IPS DF 4.7 (cell line): Measurements from ENCODE around the gene STARD6.
"Not testable (repeated sequence)": the region's sequence is repeated elsewhere in the genome, so short reads cannot be mapped to it uniquely, and the experiment has no call there.

Experiments
- DNase-seq: peaks from one replicate; pipeline ENCODE4 v3.0.0-alpha.2; 2013; ENCODE audit warnings: low spot score; ENCODE audit errors: extremely low read depth

STARD6 gene

DNA sequence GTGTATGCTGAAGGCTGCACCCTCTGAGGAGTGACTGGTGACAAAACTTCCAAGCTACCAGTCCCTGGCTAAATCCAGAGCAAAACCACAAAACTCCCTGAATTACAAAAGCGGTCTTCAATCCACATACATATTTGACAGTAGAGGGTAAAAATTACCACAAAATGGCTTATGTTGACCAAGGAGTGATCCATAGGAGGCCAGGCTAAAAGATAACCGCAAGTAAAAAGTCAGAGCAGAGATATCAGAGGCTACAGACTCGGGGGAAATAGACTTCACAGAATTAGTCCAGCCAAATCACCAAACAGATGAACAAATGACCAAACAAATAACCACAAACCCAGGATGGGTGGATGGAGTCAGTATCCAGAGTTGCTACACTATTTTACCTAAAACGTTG, 19.4 kb downstream of the STARD6 start:
- no peak for DNase-seq

DNA sequence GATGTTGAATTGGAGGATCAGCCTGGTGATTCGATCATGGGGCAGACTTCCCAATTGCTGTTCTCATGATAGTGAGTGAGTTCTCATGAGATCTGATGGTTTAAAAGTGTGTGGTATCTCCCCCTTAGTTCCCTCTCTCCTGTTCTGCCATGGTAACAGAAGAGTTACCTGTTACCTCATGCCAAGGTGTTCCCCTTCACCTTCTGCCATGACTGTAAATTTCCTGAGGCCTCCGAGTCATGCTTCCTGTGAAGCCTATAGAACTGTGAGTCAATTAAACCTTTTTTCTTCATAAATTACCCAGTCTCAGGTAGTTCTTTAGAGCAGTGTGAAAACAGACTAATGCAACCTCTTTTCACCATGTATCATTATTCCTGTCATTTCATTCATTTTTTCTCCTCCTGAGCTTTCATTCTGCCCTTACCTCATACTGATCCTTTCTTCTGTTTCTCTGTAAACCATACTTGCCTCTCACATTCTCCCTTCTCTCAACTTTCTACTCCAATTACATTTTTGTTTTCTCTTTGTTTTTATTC, 22.0 kb downstream of the STARD6 start:
- DNase-seq: no peak

DNA sequence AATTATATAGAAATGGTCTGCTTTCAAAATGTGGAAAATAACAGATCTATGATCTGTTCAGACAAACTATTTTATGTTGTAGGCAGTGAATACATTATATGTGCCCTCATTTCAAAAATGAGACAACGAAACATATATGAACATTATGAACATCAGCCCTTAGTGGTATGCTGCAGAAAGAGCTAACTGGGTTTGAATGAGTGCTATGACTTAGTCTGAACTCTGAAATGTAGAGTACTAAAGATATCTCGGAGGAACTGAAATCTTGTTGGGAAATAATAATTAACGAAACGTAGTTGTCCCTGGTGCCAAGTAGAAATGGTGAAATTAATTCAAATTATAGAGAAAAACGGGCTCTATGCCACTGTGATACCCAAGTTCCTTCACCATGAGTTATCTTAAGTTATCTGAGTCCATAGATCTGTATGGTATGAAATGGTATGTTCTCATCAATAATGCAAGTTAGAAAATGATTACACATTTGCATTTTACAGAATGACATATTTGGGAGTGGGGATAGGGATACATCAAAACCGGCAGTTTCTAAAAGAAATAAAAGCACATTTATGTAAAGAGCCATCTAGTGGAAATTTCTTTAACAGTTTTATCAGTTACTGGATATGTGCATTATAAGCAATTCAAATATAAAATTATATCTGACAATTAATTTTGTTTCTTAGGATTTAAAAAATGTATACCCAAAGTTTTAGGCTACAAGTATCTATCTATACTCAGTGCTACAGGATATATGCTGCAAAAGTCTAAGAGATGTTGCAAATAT, 26.7 kb downstream of the STARD6 start:
- DNase-seq: no peak

DNA sequence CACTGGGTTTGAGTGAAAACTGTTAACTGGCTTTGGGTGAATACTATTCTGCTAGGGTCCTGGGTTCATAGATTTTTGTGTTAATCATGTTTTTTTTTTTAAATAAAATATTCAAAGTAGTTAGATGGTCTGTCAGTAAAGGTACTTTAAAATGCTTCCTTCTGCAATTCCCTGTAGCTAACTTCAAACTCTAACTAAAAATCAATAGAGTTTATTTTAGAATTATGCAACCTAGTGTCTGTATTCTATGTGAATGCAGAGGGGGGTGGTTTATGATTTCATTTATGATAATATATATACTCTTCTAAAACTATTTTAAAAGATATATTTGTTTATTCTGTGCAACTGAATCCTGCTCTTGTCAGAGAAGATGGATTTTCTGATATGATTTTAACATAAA, 27.9 kb downstream of the STARD6 start:
- DNase-seq: no peak

DNA sequence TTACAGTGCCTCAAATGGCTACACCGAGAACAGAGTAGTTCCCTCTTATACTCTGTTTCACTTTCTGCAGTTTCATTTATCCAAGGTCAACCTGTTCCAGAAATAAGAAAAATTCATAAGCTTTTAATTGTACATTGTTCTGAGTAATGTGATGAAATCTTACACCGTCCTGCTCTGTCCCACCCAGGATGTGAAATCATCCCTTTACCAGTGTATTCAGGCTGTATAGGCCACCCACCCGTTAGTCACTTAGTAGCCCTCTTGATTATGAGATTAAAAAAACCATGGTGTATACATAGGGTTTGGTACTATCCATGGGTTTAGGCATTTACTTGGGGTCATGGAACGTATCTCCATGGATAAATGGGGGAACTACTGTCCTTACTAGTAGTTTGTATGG, 29.8 kb downstream of the STARD6 start:
- no peak for DNase-seq

DNA sequence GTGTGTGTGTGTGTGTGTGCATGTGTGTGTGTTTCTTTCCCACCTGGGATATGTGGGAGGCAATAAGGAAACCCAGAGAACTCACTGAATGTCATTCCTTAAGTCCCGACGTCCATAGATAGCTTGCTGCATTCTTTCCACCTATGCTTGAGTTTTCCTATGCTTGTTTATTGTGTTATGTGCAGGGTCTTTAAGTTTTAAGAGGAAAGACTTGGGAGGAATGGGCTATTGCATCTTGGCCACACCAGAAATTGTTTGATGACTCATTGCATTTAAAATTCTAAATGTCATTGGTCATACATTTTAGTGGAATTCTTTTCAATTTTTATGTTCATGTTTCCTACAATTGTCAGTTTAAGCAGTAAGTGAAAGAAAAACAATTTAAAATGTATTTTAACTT, 33.7 kb downstream of the STARD6 start:
- no peak for DNase-seq

DNA sequence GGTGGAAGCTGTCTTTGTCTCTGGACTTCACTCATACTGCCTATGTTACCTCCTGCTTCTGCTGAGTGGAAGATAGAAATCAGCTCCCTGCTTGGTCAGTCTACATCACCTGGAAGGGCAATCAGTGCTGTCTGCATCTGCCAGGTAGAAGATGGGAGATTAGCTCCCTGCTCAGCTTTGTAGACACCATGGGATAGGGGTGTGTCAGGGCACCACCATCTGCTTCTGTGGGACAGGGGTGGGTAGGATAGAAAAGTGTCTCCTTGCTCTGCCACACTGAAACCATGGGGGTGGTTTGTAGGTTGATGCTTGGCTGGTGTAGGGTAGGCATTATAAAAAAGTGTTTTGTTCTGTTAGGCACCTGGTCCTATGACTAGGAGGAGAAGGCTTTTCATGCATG, 34.1 kb downstream of the STARD6 start:
- DNase-seq: no peak

DNA sequence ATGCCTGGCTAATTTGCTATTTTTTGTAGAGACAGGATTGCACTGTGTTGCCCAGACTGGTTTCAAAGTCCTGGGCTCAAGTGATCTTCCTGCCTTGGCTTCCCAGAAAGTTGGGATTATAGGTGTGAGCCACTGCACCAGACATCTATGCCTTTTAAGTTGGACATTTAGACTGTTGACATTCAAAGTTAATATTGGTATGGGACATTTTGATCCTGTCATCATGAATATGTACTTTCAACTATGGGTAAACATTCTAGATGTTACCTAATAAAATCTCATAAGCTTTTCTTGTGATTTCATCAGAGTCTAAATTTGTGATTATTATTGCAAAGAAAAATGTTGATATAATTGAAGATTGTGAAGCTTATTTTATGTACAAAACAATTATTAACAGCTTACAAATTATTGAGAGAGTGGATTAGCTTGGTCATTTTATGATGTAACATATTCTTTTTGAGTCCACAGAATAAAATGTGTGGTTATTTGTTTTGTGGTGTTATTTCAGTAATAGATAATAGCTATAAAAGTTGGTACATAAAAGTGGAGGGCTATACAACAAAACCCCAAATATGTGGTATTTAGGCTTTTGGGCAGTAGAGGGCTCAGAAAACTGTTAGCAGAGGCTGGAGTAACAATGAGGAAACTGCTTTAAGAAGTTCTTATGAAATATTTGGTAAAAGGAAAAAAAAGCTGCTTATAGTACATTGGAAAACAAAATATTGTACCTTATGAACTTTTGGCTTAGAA, 41.4 kb downstream of the STARD6 start:
- no peak for DNase-seq

DNA sequence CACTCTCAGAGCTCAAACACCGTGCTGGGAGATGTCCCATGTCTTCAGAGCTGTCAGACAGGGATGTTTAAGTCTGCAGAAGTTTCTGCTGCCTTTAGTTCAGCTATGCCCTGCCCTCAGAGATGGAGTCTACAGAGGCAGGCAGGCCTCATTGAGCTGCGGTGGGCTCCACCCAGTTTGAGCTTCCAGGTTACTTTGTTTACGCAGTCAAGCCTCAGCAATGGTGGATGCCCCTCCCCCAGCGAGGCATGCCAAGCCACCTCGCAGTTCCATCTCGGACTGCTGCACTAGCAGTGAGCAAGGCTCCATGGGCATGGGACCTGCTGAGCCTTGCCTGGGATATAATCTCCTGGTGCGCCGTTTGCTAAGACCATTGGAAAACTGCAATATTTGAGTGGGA, 48.1 kb downstream of the STARD6 start:
- not testable (repeated sequence) for DNase-seq

DNA sequence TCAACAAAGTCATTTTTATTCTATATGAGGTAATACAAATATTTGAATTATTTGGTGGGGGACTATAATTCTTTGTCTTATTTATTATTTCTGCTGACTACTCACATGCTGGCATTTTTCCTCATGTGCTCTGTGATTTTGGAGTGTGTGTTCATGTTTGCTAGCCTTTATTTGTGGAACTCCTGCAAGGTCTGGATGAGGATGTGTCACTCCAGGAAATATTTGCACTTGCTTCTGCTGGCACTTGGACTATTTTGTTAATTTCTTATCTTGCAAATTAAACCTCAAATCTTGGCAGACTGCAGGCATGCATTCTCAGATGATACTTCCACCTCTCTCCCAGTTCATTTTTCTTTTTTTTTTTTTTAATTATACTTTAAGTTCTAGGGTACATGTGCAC, 54.2 kb downstream of the STARD6 start:
- DNase-seq: no peak

DNA sequence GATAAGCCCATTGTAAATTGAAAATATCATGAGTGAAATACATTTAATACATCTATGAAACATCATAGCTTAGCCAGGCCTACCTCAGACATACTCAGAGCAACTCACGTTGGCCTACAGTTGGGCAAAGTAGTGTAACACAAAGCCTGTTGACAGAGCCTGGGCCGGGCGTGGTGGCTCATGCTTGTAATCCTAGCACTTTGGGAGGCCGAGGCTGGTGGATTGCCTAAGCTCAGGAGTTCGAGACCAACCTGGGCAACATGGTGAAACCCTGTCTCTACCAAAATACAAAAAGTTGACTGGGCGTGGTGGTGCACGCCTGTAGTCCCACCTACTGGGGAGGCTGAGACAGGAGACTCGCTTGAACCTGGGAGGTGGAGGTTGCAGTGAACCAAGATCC, 58.7 kb downstream of the STARD6 start:
- not testable (repeated sequence) for DNase-seq

DNA sequence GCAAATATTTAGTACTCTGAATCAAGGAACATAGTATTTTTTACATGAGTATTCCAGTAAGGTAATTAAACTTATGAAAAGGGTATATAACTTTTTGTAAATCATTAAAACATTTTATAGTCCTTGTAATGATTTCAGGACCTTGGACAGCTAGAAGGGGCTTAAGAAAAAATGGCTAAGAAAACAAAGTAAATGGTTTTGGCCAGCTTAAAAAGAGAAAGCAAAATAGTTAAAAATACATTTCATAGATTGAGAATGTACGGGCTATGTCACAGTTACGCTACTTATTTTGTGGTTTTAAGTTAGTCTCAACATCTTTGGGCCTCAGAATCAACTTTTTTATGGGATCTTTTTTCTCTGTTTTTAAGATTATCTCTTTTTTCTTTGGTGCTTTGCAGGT, 61.6 kb downstream of the STARD6 start:
- no peak for DNase-seq

DNA sequence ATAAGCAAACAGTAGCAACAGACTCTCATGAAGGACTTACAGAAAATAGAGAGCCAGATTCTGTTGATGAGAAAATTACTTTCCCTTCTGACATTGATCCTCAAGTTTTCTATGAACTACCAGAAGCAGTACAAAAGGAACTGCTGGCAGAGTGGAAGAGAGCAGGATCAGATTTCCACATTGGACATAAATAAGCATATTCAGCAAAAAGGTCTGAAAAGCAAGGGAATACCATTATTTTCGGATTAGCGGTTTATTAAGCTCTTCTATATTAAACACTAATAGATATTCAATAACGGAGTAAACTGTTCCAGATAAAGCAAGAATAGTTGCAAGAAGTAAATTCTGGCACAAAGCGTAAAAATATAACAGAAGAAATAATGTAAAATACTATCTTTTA, 63.4 kb downstream of the STARD6 start:
- no peak for DNase-seq

DNA sequence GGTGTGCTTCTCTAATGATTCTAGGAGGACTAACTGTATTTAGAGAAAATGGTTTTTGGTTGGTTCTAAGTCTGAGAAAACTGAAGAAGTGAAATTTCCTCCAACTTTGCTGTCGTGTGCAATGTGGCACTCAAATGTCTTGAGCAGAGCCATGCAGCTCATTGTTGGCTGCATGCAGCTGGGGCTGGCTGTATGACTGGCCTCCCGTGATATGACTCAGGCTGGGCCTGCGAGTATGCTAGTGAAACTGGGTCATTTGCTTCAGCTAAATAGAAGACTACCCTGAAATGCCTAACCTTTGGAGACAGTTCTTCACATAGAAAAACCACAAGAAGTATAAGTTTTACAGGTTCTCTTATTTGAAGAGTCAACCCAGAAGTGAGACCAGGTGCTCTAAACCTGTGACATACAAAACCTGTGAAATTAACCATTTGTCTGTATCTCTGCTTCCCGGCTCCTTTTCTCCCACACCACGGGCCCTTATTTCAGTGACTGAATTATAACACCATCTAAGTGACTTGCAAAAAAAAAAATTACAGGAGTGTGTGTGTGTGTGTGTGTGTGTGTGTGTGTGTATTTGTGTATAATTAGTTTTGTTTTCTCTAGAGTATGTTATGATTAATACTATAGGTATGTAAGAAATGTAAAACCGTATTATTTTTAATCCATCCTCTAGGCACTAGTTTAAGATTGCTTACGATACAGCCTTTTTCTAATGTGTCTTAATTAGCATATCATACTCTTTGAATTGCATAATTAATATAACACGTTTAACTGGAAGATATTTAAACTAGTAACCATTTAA, 72.5 kb downstream of the STARD6 start:
- no peak for DNase-seq

DNA sequence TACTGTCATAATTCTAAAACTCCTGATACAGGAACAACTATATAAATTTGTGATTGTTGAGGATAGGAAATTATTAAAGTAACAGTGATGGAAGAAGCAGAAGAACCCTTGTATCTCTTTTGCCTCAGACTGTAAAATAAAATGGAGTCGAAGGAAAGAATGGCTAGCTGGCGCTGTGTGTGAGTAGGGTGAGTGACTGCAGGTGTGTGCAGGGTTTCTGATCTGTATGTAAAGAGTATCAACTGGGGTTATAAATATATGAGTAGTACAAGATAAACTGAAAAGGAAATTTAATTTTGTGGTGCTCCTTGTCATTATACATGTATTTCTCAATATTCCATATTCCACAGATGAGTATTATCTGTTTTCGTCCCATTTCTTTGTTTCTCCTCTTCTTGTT, 73.1 kb downstream of the STARD6 start:
- DNase-seq: no peak

DNA sequence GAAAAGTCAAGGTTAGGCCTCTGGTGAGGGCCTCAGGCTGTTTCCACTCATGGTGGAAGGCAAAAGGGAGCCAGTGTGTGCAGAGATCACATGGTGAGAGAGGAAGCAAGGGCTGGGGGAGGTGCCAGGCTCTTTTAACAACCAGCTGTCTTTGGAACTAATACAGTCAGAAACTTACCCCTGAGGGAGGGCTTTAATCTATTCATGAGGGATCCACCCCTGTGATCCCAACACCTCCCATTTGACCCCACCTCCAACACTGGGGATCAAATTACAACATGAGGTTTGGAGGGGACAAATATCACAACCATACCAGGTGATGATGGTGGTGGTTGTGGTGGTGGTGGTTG, 77.5 kb downstream of the STARD6 start:
- DNase-seq: peak; percentile 19

DNA sequence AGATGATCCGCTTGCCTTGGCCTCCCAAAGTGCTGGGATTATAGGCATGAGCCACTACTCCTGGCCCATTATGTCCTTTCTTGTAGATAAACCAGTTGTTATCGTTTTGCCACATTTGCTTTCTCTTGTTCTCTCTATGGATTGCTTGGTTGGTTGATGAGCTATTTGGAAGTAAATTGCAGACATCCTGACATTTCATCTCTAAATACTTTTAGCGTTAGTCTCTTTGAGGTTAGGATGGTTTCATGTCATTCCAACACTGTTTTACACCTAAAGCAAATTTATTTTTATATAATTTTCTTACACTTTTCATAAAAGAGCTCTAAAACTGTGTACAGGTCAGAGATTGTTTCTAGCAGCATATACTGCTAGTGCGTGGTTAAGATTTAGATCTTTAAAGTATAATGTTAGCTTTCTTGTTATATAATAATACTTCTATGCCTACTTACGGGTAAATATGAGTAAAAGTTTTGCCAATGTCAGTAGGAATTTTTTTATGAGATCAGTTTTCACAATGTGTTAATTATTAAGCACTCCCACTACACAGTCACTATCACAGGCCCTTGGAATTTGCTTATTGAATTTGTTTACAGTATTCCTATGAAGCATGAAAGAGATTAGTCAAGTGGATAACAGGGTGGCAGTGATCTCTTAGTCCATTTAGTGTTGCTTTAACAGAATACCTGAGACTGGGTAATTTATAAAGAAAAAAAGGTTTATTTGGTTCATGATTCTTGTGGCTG, 78.0 kb downstream of the STARD6 start:
- no peak for DNase-seq

DNA sequence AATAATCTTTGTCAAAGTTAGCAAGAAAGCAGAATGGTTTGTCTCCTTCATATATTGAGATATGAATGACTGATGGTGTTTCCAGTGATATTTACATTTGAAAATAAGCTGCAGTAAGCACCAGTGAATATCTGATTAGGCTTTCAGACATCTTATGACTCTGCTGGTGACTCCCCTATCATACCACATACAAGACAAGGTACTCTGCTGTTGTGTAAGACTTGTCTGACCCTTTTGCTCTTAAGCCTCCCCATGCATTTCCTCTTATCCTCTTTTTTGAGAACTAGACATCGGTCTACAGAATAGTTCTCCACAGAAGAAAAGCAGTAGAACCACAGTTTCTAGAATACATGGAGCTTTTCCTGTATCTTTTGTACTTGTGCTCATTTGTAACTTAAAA, 79.0 kb downstream of the STARD6 start:
- DNase-seq: no peak

DNA sequence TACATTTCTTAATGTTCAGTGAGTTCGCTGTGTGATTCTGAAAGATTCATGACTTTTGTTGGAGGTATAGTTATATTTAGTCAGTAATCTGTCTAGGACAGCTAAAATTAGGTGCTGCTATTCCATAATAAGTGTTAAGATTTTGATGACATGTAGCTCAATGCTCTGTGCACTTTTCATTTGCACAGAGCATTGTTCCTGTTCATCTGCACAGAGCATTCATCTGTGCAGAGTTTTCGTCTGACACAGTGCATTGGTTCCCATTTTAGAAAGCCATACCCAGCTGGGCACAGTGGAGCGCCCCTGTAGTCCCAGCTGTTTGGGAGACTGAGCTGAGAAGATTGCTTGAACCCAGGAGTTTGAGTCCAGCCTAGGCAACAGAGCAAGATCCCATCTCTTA, 79.8 kb downstream of the STARD6 start:
- DNase-seq: no peak
